Spinal cord (tissue), 10 donors: ENCODE data around the gene TTC28. TPM values are rescaled to one million over a fixed set of nuclear protein-coding genes. Genes with fewer than 3 reads are reported as not detected.

ENCODE experiments used
- DNase-seq, 6 donors: peaks; one replicate each; pipeline versions ENCODE4 v3.0.0 to v3.0.0-alpha.2; 2013 to 2015; ENCODE audit warnings: low spot score in 6 of 6, low read depth in 4 of 6
- H3K27ac ChIP-seq: one replicate; pipeline ENCODE4 v1.5.1; 2013; ENCODE audit warnings: low read depth, low read length, control low read depth
- H3K27me3 ChIP-seq: one replicate; pipeline ENCODE4 v1.6.1; 2013; ENCODE audit warnings: low read length; ENCODE audit not compliant: control insufficient read depth, insufficient read depth
- H3K36me3 ChIP-seq: one replicate; pipeline ENCODE4 v1.6.1; 2013; ENCODE audit warnings: low read length; ENCODE audit not compliant: control insufficient read depth, insufficient read depth
- H3K4me1 ChIP-seq: one replicate; pipeline ENCODE4 v1.6.1; 2013; ENCODE audit warnings: low read length; ENCODE audit not compliant: control insufficient read depth, insufficient read depth
- H3K4me3 ChIP-seq: one replicate; pipeline ENCODE4 v1.5.1; 2013; ENCODE audit warnings: low read depth, low read length, control low read depth
- H3K9me3 ChIP-seq: one replicate; pipeline ENCODE4 v1.6.1; 2013; ENCODE audit warnings: low read length; ENCODE audit not compliant: control insufficient read depth, insufficient read depth
- WGBS: methylation state at CpG from one replicate; pipeline ENCODE4 v1.1.5; 2013; ENCODE audit warnings: missing lambda C conversion rate; ENCODE audit not compliant: insufficient coverage; 5-methylcytosine and 5-hydroxymethylcytosine counted together
- polyA plus RNA-seq, 2 donors: library from polyadenylated mRNA; unstranded; fragments of 120-200 nt; gene quantifications; one replicate each; pipeline ENCODE4 v1.2.1, GENCODE V29; 2013; ENCODE audit not compliant: insufficient read length in 2 of 2
- total RNA-seq, 2 donors: library from RNA; depleted of rRNA in 1 of 2; stranded (reverse); fragments of 120-200 nt in 1 of 2; fragments of >200 nt in 1 of 2; gene quantifications; one replicate each; pipeline versions ENCODE4 v1.2.3 to v1.2.4, GENCODE V29; 2013 to 2014
- donor health status: healthy.

TTC28 gene
- total and polyA plus RNA-seq, 4 donors: 19.4 to 44.0 (median 30.4) TPM

DNA sequence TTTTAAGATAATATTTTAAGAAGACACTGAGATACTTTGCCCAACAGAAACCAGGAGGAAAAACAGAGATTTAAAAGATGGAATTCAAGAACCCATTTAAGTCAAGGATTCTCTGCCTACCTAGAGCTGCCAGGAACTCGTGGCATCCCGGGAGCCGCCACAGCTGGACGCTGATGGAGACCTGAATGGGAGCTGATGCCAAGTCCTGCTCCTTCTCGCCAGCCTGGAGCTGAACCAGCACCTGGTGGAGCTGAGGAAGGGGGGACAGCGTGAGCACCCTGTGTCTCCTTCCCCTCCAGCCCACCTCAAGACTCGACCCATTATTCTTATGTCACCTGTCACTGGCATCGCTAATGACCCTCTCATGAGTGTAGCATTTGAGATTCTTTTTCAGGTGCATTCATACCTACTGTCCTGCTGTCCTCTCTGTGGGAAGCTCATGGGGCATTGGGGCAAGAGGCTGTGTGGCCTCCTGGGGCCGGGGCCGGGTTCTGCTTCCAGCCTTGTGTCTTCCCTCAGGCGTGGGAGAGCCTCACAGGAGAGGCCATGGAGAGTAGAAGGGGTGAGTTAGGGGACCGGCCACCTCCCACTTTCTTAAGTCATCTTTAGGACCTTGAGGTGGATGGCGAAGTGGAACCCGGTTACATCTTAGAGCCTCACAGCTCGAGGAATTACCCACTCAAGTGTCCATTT, 689.7 kb downstream of the TTC28 start:
- H3K4me3 ChIP-seq: no peak overlapping the region
- peaks cover 75% of the 10 kb centered on the region for H3K36me3 ChIP-seq
- H3K4me1 ChIP-seq: peaks cover 6% of the 10 kb centered on the region
- WGBS: 89% methylated on average over 7 of the region's 15 CpGs
- DNase-seq: no peak
- no peaks in the 10 kb centered on the region for H3K27me3 ChIP-seq
- H3K9me3 ChIP-seq: no peaks in the 10 kb centered on the region
- no peak overlapping the region for H3K27ac ChIP-seq

DNA sequence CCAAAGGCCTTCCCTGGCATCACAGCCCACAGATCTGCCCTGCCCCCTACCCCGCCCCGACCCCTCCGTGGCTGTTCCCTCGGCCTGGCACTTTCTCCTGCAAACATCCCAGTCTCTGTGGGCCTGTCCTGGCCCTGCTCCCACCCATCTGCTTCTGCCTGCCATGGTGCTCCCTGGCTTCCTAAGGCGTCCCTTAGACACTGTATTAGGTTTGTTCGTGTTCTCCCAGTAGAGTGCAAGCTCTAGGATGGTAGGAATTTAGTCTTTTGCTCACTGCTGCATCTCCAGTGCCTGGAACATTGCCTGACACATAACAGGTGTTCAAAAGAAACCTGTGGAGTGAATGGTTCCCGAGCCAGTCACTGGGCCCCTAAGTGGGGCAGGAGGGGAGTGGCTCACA, 690.9 kb downstream of the TTC28 start:
- H3K9me3 ChIP-seq: no peaks in the 10 kb centered on the region
- no peaks in the 10 kb centered on the region for H3K27me3 ChIP-seq
- WGBS: 90% methylated on average over 5 of the region's 7 CpGs
- peaks cover 75% of the 10 kb centered on the region for H3K36me3 ChIP-seq
- peaks cover 5% of the 10 kb centered on the region for H3K4me1 ChIP-seq
- no peak overlapping the region for H3K27ac ChIP-seq
- no peak overlapping the region for H3K4me3 ChIP-seq
- no peak for DNase-seq

DNA sequence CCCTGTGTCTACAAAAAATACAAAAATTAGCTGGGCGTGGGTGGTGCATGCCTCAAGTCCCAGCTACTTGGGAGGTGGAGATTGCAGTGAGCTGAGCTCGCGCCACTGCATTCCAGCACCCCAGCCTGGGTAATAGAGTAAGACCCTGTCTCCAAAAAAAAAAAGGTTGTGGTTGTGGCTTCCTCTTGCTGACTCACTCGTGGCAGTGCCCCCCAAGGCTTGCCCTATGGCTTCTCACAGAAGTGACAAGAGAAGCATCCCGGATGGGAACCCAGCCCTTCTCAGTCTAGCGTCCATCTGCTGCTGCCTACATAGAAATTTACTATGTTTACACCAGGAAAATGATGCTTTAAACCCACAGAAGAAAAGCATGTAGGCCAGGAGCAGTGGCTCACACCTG, 692.1 kb downstream of the TTC28 start:
- 84% methylated on average over 4 of the region's 6 CpGs for WGBS
- H3K4me1 ChIP-seq: peaks cover 5% of the 10 kb centered on the region

DNA sequence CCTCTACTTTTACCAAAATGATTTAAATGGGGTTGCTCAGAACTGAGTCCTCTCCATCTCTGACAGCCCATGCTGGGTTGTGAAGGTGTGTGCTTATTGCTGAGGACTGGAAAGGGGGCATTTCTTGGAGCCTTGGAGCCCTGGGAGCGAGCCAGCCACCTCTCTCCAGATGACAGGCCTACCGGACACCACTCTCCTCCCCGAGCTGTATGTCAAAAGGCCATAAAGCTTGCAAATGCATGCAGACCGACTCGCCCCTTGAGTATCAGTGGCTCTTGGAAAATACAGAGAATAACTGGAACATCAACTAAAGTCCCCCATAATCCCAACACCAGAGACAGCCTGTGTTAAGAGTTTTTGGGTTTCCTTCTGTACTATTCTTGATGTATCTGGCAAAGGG, 692.7 kb downstream of the TTC28 start:
- Histone ChIP-seq H3K36me3 (peaks cover 75% of the 10 kb centered on the region), H3K4me1 (peaks cover 5% of the 10 kb centered on the region), H3K27ac (no peak overlapping the region), H3K9me3 (no peaks in the 10 kb centered on the region), H3K4me3 (no peak overlapping the region), H3K27me3 (no peaks in the 10 kb centered on the region)
- WGBS: no CpG with 5 or more reads among the region's 5 CpGs
- no peak for DNase-seq

More for the DNA sequence above, 692.1 kb downstream of the TTC28 start:
- peaks cover 75% of the 10 kb centered on the region for H3K36me3 ChIP-seq
- DNase-seq: no peak
- H3K9me3 ChIP-seq: no peaks in the 10 kb centered on the region
- H3K4me3 ChIP-seq: no peak overlapping the region
- H3K27me3 ChIP-seq: no peaks in the 10 kb centered on the region
- no peak overlapping the region for H3K27ac ChIP-seq

DNA sequence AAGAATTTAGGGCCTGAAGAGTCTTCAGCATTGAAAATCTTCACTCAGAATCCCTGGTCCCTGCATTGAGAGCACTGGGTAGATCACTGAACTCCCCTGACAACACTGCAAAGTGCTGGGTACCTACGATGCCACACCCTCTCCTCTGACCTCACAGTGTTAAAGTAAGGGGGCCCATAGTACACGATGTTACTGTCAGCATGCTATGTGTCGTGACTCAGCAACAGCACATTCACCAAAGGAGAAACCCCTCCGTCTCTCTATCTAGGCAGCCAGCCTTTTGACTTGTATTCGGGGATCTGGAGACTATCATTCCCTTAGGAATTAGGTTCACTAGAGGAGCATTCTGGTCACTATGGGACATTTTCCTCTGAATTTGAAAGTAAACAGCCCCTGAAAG, 693.2 kb downstream of the TTC28 start:
- no peaks in the 10 kb centered on the region for H3K27me3 ChIP-seq
- H3K36me3 ChIP-seq: peaks cover 72% of the 10 kb centered on the region
- no peak for DNase-seq
- no peak overlapping the region for H3K4me3 ChIP-seq
- H3K9me3 ChIP-seq: no peaks in the 10 kb centered on the region
- 92% methylated on average over 2 of the region's 5 CpGs for WGBS
- H3K4me1 ChIP-seq: peaks cover 5% of the 10 kb centered on the region
- H3K27ac ChIP-seq: no peak overlapping the region

DNA sequence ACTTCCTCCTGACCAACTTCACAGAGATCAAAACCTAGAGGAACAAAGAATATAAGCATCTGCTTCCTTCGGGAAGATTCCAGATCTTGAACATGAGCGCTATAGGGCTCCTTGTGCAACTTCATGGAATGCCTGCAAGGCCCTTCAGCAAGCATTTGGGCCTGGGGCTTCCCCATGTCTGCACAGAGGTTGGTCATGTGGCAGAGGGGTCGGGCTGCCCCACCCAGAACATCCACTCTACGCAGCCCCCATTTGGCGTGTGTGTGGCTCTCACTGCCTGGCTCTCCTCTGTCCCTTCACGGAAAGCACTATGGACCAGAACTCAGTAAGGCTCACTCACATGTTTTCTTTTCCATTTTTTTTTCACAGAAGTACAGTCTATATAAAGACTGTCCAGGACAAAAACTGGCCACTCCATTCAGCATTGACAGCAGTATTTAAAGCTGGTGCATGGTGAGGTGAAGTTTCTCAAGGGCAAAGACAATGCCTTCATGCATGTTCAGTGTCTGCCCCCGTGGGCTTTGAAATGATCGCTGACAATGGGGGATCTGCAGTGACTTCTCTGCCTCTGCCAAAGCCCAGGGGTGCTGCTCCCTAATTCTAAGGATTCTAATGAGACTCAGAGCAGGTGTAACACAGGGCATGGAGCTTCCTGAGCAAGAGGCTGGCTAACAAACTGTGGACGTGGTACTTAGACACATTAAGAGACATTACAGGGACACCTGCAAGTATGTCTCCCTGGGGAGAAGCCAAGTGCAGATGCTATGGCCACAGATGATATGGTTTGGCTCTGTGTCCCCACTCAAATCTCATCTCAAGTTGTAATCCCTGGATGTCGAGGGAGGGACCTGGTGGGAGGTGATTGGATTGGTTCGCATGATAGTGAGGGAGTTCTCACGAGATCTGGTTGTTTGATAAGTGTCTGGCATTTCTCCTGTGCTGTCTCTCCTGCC, 694.0 kb downstream of the TTC28 start:
- no peaks in the 10 kb centered on the region for H3K9me3 ChIP-seq
- WGBS: 84% methylated on average over 10 of the region's 12 CpGs
- peaks cover 68% of the 10 kb centered on the region for H3K36me3 ChIP-seq
- no peak for DNase-seq
- H3K27me3 ChIP-seq: no peaks in the 10 kb centered on the region
- H3K27ac ChIP-seq: no peak overlapping the region
- no peaks in the 10 kb centered on the region for H3K4me1 ChIP-seq
- H3K4me3 ChIP-seq: no peak overlapping the region

DNA sequence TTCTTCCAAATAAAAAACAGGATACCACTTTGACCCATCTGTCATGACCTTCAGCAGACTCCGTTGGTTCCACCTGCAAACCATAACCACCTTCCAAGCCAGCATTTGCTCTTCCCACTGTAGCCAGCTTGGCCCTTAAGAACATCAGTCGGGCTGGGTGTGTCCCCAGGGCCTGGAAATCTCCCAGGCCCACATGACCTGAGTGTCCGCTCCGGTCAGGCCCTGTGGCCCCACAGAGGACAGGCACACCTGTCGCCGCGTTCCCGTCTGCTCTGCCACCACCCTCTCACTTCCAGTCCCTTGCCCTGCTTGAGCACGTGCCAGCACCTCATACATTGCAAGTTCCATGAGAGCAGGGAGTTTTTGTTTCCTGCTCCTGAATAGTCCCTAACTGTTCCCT, 694.9 kb downstream of the TTC28 start:
- no peak for DNase-seq
- Histone ChIP-seq H3K27me3 (no peaks in the 10 kb centered on the region), H3K36me3 (peaks cover 62% of the 10 kb centered on the region), H3K27ac (no peak overlapping the region), H3K9me3 (no peaks in the 10 kb centered on the region), H3K4me3 (no peak overlapping the region), H3K4me1 (no peaks in the 10 kb centered on the region)
- WGBS: 98% methylated on average over 9 of the region's 9 CpGs

DNA sequence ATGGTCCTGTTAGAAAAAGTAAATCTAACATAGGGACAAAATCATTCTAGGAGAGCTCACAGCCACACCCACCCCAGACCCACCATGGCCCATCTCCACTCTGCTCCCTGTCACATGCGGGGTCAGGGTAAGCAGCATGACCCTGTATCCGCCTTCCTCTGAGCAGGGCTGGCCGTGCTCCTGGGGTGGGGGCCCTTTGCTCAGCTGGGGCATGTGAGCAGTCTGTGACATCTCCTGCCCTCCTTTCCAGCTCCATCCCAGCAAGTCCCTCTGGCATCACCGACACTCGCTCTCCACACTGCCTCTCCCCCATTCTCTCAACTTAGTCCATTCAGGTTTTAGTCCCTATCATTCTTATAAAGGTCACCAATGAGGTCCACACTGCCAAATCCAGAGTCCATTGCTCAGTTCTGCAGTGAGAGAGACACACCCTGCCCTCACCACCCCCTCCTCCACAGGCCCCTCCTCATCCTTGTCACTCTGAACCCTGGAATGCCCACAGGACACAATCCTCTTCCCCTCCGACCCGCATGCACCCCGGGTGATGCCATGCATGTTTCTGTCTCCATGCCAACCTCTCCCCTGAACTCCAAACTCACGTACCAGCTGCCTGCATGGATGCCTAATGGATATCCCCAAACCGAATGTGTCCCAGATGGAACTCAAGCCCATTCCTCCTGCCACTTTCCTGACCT, 695.5 kb downstream of the TTC28 start:
- Histone ChIP-seq H3K27me3 (no peaks in the 10 kb centered on the region), H3K9me3 (no peaks in the 10 kb centered on the region), H3K36me3 (peaks cover 59% of the 10 kb centered on the region), H3K4me3 (no peak overlapping the region), H3K4me1 (no peaks in the 10 kb centered on the region), H3K27ac (no peak overlapping the region)
- WGBS: 78% methylated on average over 10 of the region's 10 CpGs
- no peak for DNase-seq

DNA sequence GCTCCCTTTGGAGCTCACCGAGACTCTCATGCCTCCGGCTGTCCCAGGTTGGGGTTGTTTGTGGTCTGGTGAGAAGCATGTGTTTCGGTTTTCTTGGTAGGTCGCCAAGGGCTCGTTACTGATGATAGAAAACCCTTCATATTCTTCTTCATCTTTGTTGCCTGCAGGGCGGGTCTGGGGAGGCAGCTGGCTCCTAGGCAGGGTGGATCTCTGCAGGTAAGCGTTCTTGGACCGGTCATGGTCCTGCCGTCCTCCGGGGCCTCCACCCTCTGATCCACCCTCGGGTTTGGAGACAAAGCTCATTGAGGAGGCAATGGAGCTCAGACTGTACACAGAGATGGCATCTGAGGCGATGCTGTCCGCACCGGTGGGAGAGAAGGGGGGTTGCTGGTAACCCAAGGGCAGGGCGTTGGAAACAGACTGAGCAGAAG, 696.3 kb downstream of the TTC28 start:
- H3K27me3 ChIP-seq: no peaks in the 10 kb centered on the region
- 89% methylated on average over 10 of the region's 15 CpGs for WGBS
- DNase-seq: no peak
- no peaks in the 10 kb centered on the region for H3K9me3 ChIP-seq
- no peak overlapping the region for H3K27ac ChIP-seq
- peaks cover 59% of the 10 kb centered on the region for H3K36me3 ChIP-seq
- no peak overlapping the region for H3K4me3 ChIP-seq
- no peaks in the 10 kb centered on the region for H3K4me1 ChIP-seq
